Erythroblast (primary cell): ENCODE results near the gene TPH2.

ENCODE experiments used
- GATA1 ChIP-seq: IDR thresholded peaks from 2 replicates; pipeline ENCODE4 v1.6.1; 2011; ENCODE audit warnings: low read depth, mild to moderate bottlenecking, control low read depth, low read length, moderate library complexity
- POLR2A ChIP-seq: IDR thresholded peaks from 2 replicates; pipeline ENCODE4 v1.6.1; 2011; ENCODE audit warnings: mild to moderate bottlenecking, low read length

GRCh38 chr12:71970031-71970430 lies 31.4 kb downstream of the TPH2 start:
- TF ChIP-seq GATA1 (no peak), POLR2A (no peak)
